Endothelial cell of umbilical vein (primary cell): ENCODE results near the gene FRMD6. TPM values are rescaled to one million over a fixed set of nuclear protein-coding genes. Genes with fewer than 3 reads are reported as not detected.

Source experiments
- BruUV-seq: library from RNA; stranded (reverse); fragments of 400-500 nt; replicated peaks from 2 replicates; lab custom pipeline; 2021; lab: Mats Ljungman, UMichigan
- CTCF ChIA-PET: fragments of 300-600, 350-600 bp; sonication (Branson Sonifier 250); formaldehyde crosslinking; loops from one replicate; lab custom pipeline; 2021; ENCODE audit warnings: antibody characterized with exemption, inconsistent platforms; lab: Charles Lee
- POLR2A ChIA-PET: fragments of 300-600, 350-600 bp; sonication (Branson Sonifier 250); formaldehyde crosslinking; loops from one replicate; lab custom pipeline; 2021; ENCODE audit warnings: antibody characterized with exemption, inconsistent platforms; lab: Charles Lee
- DNase-seq: peaks from one replicate; pipeline ENCODE4 v3.0.0-alpha.2; 2011; ENCODE audit warnings: low read depth, low spot score
- FAIRE-seq: peaks from 2 replicates; lab custom pipeline; 2011; peaks lifted over from hg19 to GRCh38; lab: Jason Lieb, UNC
- H2AFZ ChIP-seq: 2 replicates; pipeline ENCODE4 v1.6.0; 2012; ENCODE audit warnings: low read depth, low read length, control low read depth, inconsistent platforms
- H3K27ac ChIP-seq: 2 replicates; pipeline ENCODE4 v1.5.1; 2011; ENCODE audit warnings: low read depth, mild to moderate bottlenecking, control low read depth, low read length, moderate library complexity; ENCODE audit not compliant: insufficient read depth
- H3K27me3 ChIP-seq, 2 experiments: 2 replicates each; pipeline versions ENCODE4 v1.6.0 to v1.6.1; 2011; ENCODE audit warnings: low read length in 2 of 2, mixed read lengths in 1 of 2; ENCODE audit not compliant: control insufficient read depth in 2 of 2, insufficient read depth in 2 of 2
- H3K36me3 ChIP-seq, 2 experiments: 2 replicates in 1 of 2; 3 replicates in 1 of 2; pipeline ENCODE4 v1.5.1; 2011; ENCODE audit warnings: low read length in 2 of 2, mild to moderate bottlenecking in 1 of 2, moderate library complexity in 1 of 2; ENCODE audit not compliant: control insufficient read depth in 2 of 2, insufficient read depth in 2 of 2; ENCODE audit errors: extremely low read depth in 1 of 2
- H3K4me1 ChIP-seq: 3 replicates; pipeline ENCODE4 v1.5.1; 2011; ENCODE audit warnings: mild to moderate bottlenecking, low read length; ENCODE audit not compliant: control insufficient read depth, insufficient read depth; ENCODE audit errors: extremely low read depth
- H3K4me2 ChIP-seq: 2 replicates; pipeline ENCODE4 v1.6.1; 2011; ENCODE audit warnings: low read length, control low read depth, mixed read lengths; ENCODE audit not compliant: insufficient read depth
- H3K4me3 ChIP-seq, 3 experiments: fragments of 200-600 bp in 1 of 3; sonication (generic), shearing (Covaris generic) in 1 of 3; replicated peaks in 1 of 3; 2 replicates each; pipeline ENCODE4 v1.5.1; 2011 to 2016; ENCODE audit warnings: control low read depth in 3 of 3, low read length in 3 of 3, mild to moderate bottlenecking in 2 of 3, inconsistent platforms in 1 of 3, low read depth in 1 of 3, moderate library complexity in 1 of 3; ENCODE audit not compliant: insufficient read depth in 1 of 3
- H3K79me2 ChIP-seq: 2 replicates; pipeline ENCODE4 v1.6.0; 2012; ENCODE audit warnings: low read length, inconsistent platforms; ENCODE audit not compliant: control insufficient read depth, insufficient read depth
- H3K9ac ChIP-seq: replicated peaks from 2 replicates; pipeline ENCODE3; 2011; ENCODE audit warnings: low read length, control low read depth; ENCODE audit not compliant: insufficient read depth; ENCODE audit errors: extremely low read depth
- H3K9me1 ChIP-seq: replicated peaks from 3 replicates; pipeline ENCODE4 v1.6.0; 2011; ENCODE audit warnings: mild to moderate bottlenecking, low read length; ENCODE audit not compliant: control insufficient read depth, insufficient read depth; ENCODE audit errors: extremely low read depth
- H3K9me3 ChIP-seq: replicated peaks from 2 replicates; pipeline ENCODE4 v1.5.1; 2012; ENCODE audit warnings: low read length, inconsistent platforms; ENCODE audit not compliant: control insufficient read depth, insufficient read depth
- H4K20me1 ChIP-seq: replicated peaks from 2 replicates; pipeline ENCODE3; 2011; ENCODE audit warnings: mild to moderate bottlenecking, low read length; ENCODE audit not compliant: control insufficient read depth, insufficient read depth; ENCODE audit errors: extremely low read depth
- CTCF ChIP-seq, 2 donors: IDR thresholded peaks; 1 replicate in 1 of 2; 2 replicates in 1 of 2; pipeline ENCODE4 v1.5.1; 2011; ENCODE audit warnings: low read length in 2 of 2, mild to moderate bottlenecking in 2 of 2, moderate library complexity in 2 of 2, control low read depth in 1 of 2, inconsistent platforms in 1 of 2, low read depth in 1 of 2; ENCODE audit not compliant: insufficient read depth in 1 of 2; ENCODE audit errors: extremely low read depth in 1 of 2
- EZH2 ChIP-seq: IDR thresholded peaks from 2 replicates; pipeline ENCODE4 v1.6.1; 2012; ENCODE audit warnings: borderline replicate concordance, low read depth, mild to moderate bottlenecking, moderate library complexity, low read length, inconsistent platforms; ENCODE audit not compliant: severe bottlenecking
- FOS ChIP-seq: IDR thresholded peaks from 2 replicates; pipeline ENCODE4 v1.6.1; 2011; ENCODE audit warnings: mild to moderate bottlenecking, low read length, moderate library complexity, borderline replicate concordance; ENCODE audit not compliant: insufficient read depth
- GATA2 ChIP-seq: IDR thresholded peaks from 2 replicates; pipeline ENCODE4 v1.7.0; 2011; ENCODE audit warnings: low read depth, mild to moderate bottlenecking, moderate library complexity, mixed read lengths, low read length; ENCODE audit not compliant: insufficient read length, insufficient read depth
- JUN ChIP-seq: IDR thresholded peaks from 2 replicates; pipeline ENCODE4 v1.6.1; 2011; ENCODE audit warnings: borderline replicate concordance, low read depth; ENCODE audit not compliant: insufficient read length, insufficient read depth
- MAX ChIP-seq: IDR thresholded peaks from 2 replicates; pipeline ENCODE4 v1.6.1; 2011; ENCODE audit not compliant: insufficient read depth, insufficient read length
- MYC ChIP-seq: IDR thresholded peaks from one replicate; pipeline ENCODE4 v1.6.1; 2011; ENCODE audit warnings: mild to moderate bottlenecking, low read depth, low read length
- POLR2A ChIP-seq: IDR thresholded peaks from 2 replicates; pipeline ENCODE4 v1.6.1; 2012; ENCODE audit warnings: low read depth, mild to moderate bottlenecking, control low read depth, low read length
- POLR2AphosphoS5 ChIP-seq: IDR thresholded peaks from 2 replicates; pipeline ENCODE4 v1.6.1; 2012; ENCODE audit warnings: low read depth, mild to moderate bottlenecking, control low read depth, low read length, moderate library complexity; ENCODE audit not compliant: insufficient read depth
- dilution Hi-C: fragments of 300-500 bp; cut with MboI; formaldehyde crosslinking; loops from one replicate; pipeline ENCODE4 v1.15.0; 2019; ENCODE audit warnings: low sequenced_read_pairs; ENCODE audit not compliant: extremely low pct_ligation_motif_present
- intact Hi-C: fragments of 100-400 bp; cut with micrococcal nuclease; formaldehyde crosslinking; loops from one replicate; pipeline ENCODE4 v1.10.0; 2022
- polyA plus RNA-seq, 4 experiments: library from polyadenylated mRNA; depleted of rRNA in 3 of 4; stranded (reverse) in 3 of 4; unstranded in 1 of 4; fragments of >200 nt; gene quantifications; 2 replicates each; pipeline versions ENCODE4 v1.2.1 to v1.2.3, GENCODE V29; 2011 to 2012; ENCODE audit warnings: missing spikeins in 1 of 4
- total RNA-seq: library from RNA; stranded (reverse); gene quantifications from 2 replicates; pipeline ENCODE4 v1.2.3, GENCODE V29; 2021

The FRMD6 gene
- total and polyA plus RNA-seq, 2 donors (not counting 3 experiments of a cell fraction or from before 2014, with no cell fraction given): 69.0 to 97.1 TPM

- H3K9me1 ChIP-seq: no peaks in the 10 kb centered on the region
- H3K4me3 ChIP-seq: no peak overlapping the region
- H3K27me3 ChIP-seq: no peaks in the 10 kb centered on the region
- H3K36me3 ChIP-seq: no peaks in the 10 kb centered on the region
- H4K20me1 ChIP-seq: no peaks in the 10 kb centered on the region
- peak overlapping the region; percentile 30 for H3K9ac ChIP-seq
- no TSS peak for BruUV-seq
- H3K4me1 ChIP-seq: peaks cover 13% of the 10 kb centered on the region
- peak overlapping the region; percentile 50 for H2AFZ ChIP-seq
- no peak for TF ChIP-seq MYC
- no peak for TF ChIP-seq POLR2A
- peak; percentile 55 for TF ChIP-seq POLR2AphosphoS5
- no peak for TF ChIP-seq MAX
- no peak for TF ChIP-seq GATA2
- no peak for TF ChIP-seq EZH2
- TF ChIP-seq CTCF (IDR thresholded peaks at IDR 0.05; ENCODE audit: extremely low read depth in 1 of 2, insufficient read depth in 1 of 2, low read depth in 1 of 2, low read length in 2 of 2): no peak
- TF ChIP-seq FOS: peak; percentile 82
- TF ChIP-seq JUN: peak; percentile 83
- H3K4me2 ChIP-seq: peak overlapping the region; percentile 40
- peak overlapping the region; percentile 57 for H3K27ac ChIP-seq
- ChIA-PET CTCF (interaction anchor here (1.0 to 2.2 kb wide), 3 partner anchors 17 to 109 kb away, joined by 3 to 9 read pairs (median 5); partner anchors contain the start of gene FRMD6), POLR2A (interaction anchor here (1.0 kb wide), 1 partner anchor 35 kb away, joined by 3 read pairs; the partner anchor contains the start of gene FRMD6)
- no peaks in the 10 kb centered on the region for H3K79me2 ChIP-seq
- dilution Hi-C loops: no loop called here
- peak; percentile 97 for DNase-seq
- intact Hi-C loops: no loop called here
- FAIRE-seq: peak; percentile 99
- H3K9me3 ChIP-seq: no peaks in the 10 kb centered on the region
These were observed 34.8 kb upstream of the FRMD6 start for GRCh38 chr14:51616724-51617409.
